Measurements from ENCODE around the gene VIPR2.
"Not testable (repeated sequence)": the region's sequence is repeated elsewhere in the genome, so short reads cannot be mapped to it uniquely, and the experiment has no call there.

The VIPR2 gene

DNA sequence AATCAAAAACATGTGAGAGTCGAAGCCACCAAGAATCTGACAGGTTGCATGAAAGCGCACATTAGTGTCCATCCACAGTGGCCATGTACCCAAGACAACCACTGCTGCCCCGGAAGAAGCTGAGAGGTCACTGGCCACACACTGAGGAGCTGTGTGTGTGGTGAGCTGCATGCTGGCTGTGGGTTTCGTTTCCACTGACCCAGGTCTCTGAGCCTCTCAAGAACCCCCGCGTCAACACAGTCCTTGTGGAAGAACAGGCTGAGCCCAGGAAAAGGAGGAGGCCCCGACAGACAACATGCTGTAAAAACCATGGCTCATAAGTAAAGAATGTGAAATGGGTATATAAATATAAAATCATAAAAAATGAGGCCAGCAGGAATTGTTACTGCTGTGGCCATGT, 8.2 kb downstream of the VIPR2 start:
- Mint-ChIP-seq H3K4me1 (no peaks in the 10 kb centered on the region), H3K9me3 (no peaks in the 10 kb centered on the region), H3K27me3 (peaks cover 6% of the 10 kb centered on the region), H3K27ac (no peak overlapping the region), H3K4me3 (no peak overlapping the region), H3K36me3 (no peaks in the 10 kb centered on the region)

DNA sequence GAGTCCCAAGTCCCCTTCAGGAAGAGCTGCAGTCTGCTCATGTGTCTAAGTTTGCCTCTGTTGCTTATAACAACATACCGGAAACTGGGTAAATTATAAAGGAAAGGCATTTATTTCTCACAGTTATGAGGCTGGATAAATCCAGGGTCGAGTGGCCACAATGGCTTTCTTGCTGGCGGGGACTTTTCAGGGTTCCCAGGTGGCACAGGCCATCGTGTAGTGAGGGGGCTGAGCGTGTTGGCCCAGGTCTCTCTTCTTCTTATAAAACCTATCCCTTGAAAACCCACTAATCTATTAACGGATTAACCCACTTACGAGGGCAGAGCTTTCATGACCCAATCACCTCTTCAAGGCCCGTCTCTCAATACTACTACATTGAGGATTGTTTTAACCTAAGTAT, 8.7 kb downstream of the VIPR2 start:
- Mint-ChIP-seq H3K27me3 (peaks cover 6% of the 10 kb centered on the region), H3K4me1 (no peaks in the 10 kb centered on the region), H3K4me3 (no peak overlapping the region), H3K27ac (no peak overlapping the region), H3K9me3 (no peaks in the 10 kb centered on the region), H3K36me3 (no peaks in the 10 kb centered on the region)

DNA sequence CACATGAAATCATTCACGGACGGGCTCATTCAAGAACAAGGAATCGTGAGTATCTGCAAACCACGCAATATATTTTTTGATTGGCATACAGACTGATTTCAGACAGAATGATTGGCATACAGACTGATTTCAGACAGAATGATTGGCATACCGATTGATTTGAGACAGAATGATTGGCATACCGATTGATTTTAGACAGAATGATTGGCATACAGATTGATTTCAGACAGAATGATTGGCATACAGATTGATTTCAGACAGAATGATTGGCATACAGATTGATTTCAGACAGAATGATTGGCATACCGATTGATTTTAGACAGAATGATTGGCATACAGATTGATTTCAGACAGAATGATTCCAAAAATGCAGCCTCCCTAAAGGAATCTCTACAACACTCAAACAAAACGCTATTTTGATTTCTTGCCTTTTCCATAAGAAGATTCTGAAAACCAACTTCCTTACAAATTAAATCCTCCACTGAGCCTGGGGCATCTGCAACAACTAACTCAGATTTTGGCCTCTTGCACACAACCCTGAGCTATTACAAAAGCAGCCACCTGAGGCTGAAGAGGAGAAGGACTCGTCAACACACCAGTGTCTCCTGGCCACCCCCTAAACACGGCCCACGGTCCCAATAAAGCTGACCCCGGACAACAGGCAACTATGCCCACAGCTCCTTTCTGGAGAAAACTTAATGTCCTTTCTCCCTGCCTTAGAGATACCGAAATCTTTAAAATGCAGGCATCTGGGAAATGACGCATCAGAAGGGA, 11.8 kb downstream of the VIPR2 start:
- not testable (repeated sequence) for H3K36me3 Mint-ChIP-seq, H3K9me3 Mint-ChIP-seq, H3K4me3 Mint-ChIP-seq, H3K27ac Mint-ChIP-seq, H3K4me1 Mint-ChIP-seq, H3K27me3 Mint-ChIP-seq

DNA sequence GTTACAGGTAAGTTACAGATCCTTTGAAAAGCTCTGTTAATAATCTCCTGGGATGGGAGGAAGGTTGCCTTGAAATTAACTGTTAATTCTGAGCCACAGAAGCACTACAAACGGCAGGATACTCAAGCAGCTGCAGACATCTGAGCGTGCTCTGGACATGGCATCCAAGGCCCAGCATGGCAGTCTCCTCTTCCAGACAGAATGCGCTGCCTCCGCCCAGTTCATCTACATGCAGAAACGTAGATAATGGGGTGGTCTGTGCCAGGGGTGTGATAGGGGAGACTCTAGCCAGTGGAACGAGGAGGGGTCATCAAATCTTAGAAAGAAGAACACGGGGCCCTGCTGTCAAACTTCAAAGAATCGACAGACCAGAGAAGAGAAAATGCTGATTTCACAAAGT, 13.8 kb downstream of the VIPR2 start:
- Mint-ChIP-seq H3K27me3 (peaks cover 13% of the 10 kb centered on the region), H3K36me3 (no peaks in the 10 kb centered on the region), H3K9me3 (no peaks in the 10 kb centered on the region), H3K4me1 (no peaks in the 10 kb centered on the region), H3K4me3 (no peak overlapping the region), H3K27ac (no peak overlapping the region)

DNA sequence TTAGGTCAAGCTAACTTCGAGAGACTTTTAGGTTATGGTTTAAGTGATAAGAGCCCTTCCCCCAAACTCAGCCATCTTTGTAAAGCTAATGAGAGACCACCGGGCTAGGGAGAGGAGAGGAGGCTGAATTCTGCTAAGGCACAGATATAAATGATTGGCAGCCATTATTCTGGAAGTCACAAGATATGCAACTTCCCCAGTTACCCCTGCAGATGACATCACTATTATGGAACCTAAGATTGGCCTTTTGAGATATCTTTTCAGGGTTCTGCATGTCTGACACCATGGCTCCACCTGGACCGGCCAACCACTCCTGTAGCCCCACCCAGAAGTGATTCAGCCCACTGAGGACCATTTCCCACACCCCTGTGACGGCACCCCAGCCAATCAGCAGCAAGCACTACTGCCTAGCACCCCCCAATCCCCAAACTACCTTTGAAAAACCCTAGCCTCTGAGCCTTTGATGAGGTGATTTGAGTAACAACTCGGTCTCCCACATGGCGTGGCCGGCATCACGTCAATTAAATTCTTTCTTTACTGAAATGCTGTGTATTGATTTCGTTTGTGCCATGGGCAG, 14.4 kb downstream of the VIPR2 start:
- Mint-ChIP-seq H3K4me3 (no peak overlapping the region), H3K4me1 (no peaks in the 10 kb centered on the region), H3K27me3 (peaks cover 14% of the 10 kb centered on the region), H3K27ac (no peak overlapping the region), H3K9me3 (no peaks in the 10 kb centered on the region), H3K36me3 (no peaks in the 10 kb centered on the region)

DNA sequence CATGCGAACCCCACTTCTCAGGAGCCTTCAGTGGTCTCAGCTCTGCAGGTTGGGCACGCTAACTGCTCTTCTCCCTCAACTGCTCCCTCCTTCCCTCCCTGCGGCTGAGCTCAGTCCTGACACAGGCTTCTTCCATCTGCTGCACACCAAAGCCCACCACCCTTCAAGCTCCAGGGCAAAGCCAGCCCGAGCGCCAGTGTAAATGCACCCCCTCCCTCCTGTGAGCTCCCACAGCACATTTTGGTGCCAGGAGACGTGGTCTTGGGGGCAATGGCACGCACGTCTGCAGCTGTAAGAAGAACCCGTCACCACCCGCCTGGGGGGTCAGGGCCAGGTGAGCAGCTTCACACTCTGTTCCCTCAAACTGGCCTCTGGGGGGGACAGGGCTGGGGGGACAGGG, 15.9 kb downstream of the VIPR2 start:
- Mint-ChIP-seq H3K4me1 (no peaks in the 10 kb centered on the region), H3K27ac (no peak overlapping the region), H3K9me3 (no peaks in the 10 kb centered on the region), H3K27me3 (peaks cover 14% of the 10 kb centered on the region), H3K36me3 (no peaks in the 10 kb centered on the region), H3K4me3 (no peak overlapping the region)

DNA sequence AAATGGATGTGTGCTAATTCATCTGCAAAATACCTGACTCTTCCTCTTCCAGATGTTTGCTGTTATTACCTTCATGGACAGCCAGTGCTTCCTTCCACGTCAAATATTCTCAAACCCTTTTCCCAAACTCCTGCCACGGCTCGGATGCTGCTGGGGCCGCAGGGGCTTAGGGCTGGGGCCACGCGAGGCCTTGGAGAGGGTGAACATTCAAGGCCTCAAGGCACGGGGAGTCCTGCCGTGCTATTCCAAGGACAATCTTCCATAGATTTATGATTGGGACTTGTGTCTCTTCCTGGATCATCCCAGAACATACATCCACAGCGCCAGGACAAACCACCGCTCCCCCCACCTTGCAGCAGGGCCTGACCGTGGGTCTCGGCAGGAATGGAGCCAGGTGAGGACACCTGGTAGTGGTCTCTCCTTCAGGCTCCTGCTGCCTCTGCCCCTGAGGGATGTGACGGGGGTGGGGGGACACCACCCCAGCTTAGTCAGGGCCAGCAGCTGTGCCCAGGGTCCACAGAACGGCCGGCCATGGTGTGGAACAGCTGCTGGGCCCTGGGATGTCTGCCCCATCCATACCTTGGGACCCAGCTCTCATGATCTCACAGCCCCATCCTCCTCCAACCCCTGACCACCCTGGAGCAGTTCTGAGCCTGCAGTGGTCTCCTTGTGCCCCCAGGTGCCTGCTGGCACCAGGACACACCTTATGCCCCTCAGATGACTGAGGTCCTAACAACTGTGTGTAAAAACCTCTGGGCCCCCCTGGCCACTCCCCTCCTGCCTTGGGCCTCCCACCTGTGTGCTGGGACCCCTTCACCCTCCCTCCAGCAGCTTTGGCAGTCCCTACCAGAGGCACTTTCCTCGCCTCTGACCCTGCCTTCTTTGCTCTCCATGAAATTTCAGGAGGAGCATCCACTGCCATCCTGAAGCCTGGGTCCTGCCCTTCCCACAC, 16.7 kb downstream of the VIPR2 start:
- Mint-ChIP-seq H3K27ac (no peak overlapping the region), H3K4me3 (no peak overlapping the region), H3K36me3 (no peaks in the 10 kb centered on the region), H3K27me3 (peaks cover 15% of the 10 kb centered on the region), H3K9me3 (no peaks in the 10 kb centered on the region), H3K4me1 (no peaks in the 10 kb centered on the region)

DNA sequence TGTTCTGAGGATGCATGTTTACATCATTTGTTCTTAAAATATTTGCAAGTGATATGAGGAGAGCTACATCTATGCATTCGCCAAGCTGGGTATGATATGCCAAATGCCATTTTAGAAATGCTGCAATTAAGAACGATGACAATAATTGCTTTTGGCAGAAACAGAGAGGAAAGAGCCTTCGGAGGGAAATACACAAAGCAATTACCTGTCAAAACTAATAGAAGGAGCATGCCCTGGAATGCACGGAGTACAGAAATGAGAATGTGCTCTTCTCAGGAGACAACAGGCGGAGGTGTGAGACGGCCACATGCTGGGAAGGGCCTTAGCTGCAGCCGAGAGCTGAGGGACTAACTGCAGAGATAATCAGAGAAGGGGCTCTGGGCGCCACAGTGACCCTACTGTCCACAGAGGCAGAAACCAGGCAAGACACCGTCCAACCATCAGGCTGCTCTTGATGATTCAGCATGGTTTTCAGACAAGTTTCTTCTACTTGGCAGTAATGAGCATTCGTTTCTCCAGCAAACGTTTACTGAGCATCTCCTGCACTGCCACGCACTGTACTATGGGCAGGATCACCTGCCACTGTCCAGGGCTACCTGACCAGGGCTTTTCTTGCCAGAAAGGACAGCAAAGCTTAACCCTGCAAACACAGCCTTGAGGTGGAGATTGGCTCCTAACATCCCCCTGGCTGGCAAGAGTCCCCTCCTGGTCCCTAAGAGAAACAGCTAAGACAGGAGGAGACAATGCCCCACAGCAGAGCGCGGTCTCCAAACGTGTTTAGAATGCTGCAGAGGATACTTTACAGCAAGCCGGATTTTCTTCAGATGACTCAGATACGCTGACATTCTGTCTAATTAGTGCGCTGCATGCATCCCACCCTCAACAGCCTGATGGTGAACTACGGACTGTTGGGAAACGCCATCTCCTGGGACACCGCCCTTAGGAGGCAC, 18.1 kb downstream of the VIPR2 start:
- Mint-ChIP-seq H3K27ac (no peak overlapping the region), H3K9me3 (no peaks in the 10 kb centered on the region), H3K4me3 (no peak overlapping the region), H3K4me1 (no peaks in the 10 kb centered on the region), H3K27me3 (peaks cover 15% of the 10 kb centered on the region), H3K36me3 (no peaks in the 10 kb centered on the region)

DNA sequence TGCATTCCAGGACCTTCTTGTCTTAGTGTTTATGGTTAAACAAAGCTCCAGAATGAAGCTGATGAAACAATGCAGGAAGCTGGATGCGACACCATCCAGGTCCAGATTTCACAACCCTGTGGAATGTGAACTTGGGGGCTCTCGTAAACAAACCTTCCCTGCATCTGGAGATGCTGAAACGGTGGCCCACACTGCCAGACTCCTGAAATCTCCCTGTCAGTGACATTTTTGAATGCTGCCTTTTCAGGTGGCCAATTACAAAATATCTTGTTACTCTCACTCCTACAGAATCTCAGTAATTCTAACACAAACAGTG, 18.8 kb downstream of the VIPR2 start:
- no peaks in the 10 kb centered on the region for H3K36me3 Mint-ChIP-seq
- no peak overlapping the region for H3K27ac Mint-ChIP-seq
- H3K27me3 Mint-ChIP-seq = peaks cover 16% of the 10 kb centered on the region
- no peaks in the 10 kb centered on the region for H3K9me3 Mint-ChIP-seq
- no peaks in the 10 kb centered on the region for H3K4me1 Mint-ChIP-seq
- no peak overlapping the region for H3K4me3 Mint-ChIP-seq

DNA sequence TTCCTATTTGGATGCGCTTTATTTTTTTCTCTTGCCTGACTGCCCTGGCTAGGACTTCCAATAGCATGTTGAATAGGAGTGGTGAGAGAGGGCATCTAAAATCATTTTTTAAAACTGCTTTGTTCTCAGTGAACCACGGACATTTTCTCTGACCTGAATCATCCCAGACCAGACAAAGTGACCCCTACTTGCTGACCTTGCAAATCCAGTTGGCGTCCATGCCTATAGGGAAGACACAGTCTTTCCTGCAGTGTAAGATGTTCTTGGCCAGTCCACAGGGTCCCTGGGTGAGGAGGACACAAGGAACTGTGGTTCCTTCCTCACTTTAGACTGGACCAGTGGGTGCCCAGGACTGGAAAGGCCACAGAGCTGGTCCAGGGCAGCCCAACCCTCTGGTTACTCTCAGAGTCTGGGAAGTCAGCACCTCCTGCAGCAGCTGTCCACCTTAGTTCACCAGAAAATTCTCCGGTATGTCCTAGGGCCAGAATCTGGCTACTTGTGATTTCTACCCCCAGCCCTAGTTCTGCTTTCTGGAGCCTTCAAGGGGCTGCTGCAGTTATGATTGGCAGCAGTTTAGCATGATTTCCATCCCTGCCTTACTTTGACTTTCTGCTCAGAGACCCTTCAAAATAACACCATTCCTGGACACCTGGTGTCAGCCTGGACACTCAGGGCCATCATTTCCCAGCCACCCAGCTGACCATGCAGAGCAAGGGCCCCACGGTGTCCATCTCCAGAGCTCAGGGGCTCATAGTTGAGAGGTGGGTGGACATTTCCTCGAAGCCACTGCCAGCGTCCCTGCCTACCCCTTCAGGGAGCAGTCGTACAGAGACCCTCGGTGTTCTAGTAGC, 19.3 kb downstream of the VIPR2 start:
- Mint-ChIP-seq H3K27me3 (peaks cover 16% of the 10 kb centered on the region), H3K9me3 (no peaks in the 10 kb centered on the region), H3K4me3 (no peak overlapping the region), H3K4me1 (no peaks in the 10 kb centered on the region), H3K27ac (no peak overlapping the region), H3K36me3 (no peaks in the 10 kb centered on the region)

DNA sequence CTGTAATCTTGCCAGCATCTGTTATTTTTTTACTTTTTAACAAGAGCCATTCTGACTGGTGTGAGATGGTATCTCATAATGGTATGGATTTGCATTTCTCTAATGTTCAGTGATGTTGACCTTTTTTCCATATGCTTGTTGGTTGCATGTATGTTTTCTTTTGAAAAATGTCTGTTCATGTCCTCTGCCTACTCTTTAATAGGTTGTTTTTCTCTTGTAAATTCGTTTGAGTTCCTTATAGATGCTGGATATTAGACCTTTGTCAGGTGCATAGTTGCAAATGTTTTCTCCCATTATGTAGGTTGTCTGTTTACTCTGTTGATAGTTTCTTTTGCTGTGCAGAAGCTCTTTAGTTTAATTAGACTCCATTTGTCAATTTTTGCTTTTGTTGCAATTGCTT, 20.9 kb downstream of the VIPR2 start:
- not testable (repeated sequence) for H3K27ac Mint-ChIP-seq, H3K36me3 Mint-ChIP-seq, H3K4me3 Mint-ChIP-seq, H3K9me3 Mint-ChIP-seq, H3K4me1 Mint-ChIP-seq
- H3K27me3 Mint-ChIP-seq = peaks cover 14% of the 10 kb centered on the region

DNA sequence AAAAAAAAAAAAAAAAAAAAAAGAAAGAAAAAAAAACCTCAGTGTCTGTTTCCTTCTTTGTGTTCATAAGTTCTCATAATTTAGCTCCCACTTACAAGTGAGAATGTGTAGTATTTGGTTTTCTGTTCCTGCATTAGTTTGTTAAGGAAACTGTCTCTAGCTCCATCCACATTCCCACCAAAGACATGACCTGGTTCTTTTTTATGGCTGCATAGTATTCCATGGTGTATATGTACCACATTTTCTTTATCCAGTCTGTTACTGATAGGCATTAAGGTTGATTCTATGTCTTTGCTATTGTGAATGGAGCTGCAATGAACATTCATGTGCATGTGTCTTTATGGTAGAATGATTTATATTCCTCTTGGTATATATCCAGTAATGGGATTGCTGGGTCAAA, 21.4 kb downstream of the VIPR2 start:
- H3K4me3 Mint-ChIP-seq, H3K27ac Mint-ChIP-seq, H3K36me3 Mint-ChIP-seq, H3K9me3 Mint-ChIP-seq, H3K27me3 Mint-ChIP-seq, H3K4me1 Mint-ChIP-seq: not testable (repeated sequence)

DNA sequence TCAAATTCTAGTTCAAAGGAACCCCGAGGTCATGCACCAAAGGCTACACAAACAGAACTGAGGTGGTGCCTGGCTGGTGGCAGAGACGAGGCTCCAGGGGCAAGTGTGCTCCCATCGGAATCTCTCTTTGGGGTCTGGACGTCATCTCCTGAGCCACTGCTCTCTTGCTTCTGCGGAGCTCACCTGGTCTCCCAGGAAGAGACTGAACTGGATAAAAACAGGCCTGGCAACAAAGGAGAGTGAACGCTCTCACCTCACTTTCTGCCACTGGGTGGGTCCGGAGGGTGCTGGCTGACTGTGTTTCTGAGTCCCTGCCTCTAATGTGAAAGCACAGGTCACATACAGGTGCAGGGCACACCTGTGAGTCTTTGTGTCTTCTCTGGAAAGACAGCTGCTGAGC, 22.4 kb downstream of the VIPR2 start:
- Mint-ChIP-seq H3K27me3 (peaks cover 8% of the 10 kb centered on the region), H3K9me3 (no peaks in the 10 kb centered on the region), H3K4me1 (no peaks in the 10 kb centered on the region), H3K4me3 (no peak overlapping the region), H3K36me3 (no peaks in the 10 kb centered on the region), H3K27ac (no peak overlapping the region)

DNA sequence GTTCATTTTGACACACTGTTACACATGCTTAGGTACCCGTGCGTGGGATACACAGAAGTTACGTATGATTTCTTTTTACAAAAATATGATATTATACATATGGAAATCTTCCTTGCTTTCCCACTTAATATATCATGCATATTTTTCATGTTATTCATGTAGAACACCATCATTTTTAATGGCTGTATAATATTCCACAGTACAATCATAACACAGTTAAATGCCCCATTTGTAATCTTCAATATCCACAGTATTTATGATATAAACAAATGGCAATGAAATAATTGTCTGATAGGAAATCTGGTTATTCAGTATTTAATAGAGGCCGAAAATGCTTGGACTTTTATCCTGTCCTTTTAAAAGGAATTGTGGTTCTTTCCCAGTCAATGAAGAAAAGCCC, 23.2 kb downstream of the VIPR2 start:
- no peaks in the 10 kb centered on the region for H3K4me1 Mint-ChIP-seq
- H3K36me3 Mint-ChIP-seq = no peaks in the 10 kb centered on the region
- H3K4me3 Mint-ChIP-seq = no peak overlapping the region
- no peak overlapping the region for H3K27ac Mint-ChIP-seq
- no peaks in the 10 kb centered on the region for H3K9me3 Mint-ChIP-seq
- H3K27me3 Mint-ChIP-seq = peaks cover 8% of the 10 kb centered on the region

DNA sequence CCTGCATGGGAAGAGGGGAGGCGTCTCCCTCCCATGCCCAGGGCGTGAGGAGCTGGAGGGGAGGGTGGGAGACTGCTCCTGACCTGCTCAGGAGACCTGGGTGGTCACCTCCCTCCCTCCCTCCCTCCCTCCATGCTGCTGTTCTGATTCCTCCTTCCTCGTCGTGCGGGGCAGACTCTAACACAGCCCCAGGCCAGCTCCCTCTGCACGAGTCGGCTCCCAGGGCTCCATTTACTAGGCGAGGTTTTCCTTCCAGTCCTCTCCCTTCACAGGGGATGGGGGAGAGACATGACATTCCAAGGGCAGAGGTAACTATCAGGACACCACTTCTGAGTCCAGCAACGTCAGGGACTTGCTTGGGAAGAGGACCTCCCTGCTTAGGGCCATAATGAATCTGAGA, 23.6 kb downstream of the VIPR2 start:
- H3K27me3 Mint-ChIP-seq = peaks cover 4% of the 10 kb centered on the region
- no peaks in the 10 kb centered on the region for H3K36me3 Mint-ChIP-seq
- H3K27ac Mint-ChIP-seq = no peak overlapping the region
- H3K4me1 Mint-ChIP-seq = no peaks in the 10 kb centered on the region
- no peaks in the 10 kb centered on the region for H3K9me3 Mint-ChIP-seq
- H3K4me3 Mint-ChIP-seq = no peak overlapping the region
